ENCODE measurements around the gene CARNS1. TPM values are rescaled to one million over a fixed set of nuclear protein-coding genes. Genes with fewer than 3 reads are reported as not detected.

The CARNS1 gene
- total RNA-seq, 4 donors from 2014 or later, result 0.21 to 0.94 (median 0.74) TPM

DNA sequence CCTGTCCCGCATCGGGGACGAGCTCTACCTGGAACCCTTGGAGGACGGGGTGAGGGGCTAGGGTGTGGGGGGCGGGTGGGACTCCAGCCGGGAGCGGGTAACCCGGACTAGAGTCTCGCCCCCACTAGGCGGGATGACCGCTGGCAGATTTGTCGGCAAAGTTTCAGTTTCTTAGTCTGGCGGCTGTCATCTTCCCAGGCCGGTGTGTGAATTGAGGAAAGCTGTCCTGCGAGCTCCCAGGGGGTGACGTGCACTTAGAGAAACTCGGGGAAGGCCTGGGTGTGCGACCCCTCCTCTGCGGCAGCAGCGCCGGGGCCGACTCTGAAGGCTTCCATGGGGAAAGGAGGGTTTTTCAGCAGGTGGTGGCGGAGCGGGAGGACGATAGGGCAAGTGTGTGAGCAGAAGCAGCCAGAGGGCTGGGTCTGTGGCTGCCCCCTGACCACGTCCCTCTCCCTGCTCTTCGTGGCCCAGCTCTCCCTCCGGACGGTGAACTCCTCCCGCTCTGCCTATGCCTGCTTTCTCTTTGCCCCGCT, 23.2 kb upstream of the CARNS1 start:
- Histone ChIP-seq H3K36me3 (peaks cover 23% of the 10 kb centered on the region), H3K9me3 (no peaks in the 10 kb centered on the region), H3K4me1 (peaks cover 30% of the 10 kb centered on the region), H3K4me3 (peak overlapping the region; percentile 85), H3K27me3 (no peaks in the 10 kb centered on the region), H3K27ac (peak overlapping the region; percentile 82)
- DNase-seq (ENCODE audit: low spot score in 2 of 2), result no peak
- 11% methylated on average over 14 of the region's 31 CpGs for WGBS
- TF ChIP-seq, protein P1, sequence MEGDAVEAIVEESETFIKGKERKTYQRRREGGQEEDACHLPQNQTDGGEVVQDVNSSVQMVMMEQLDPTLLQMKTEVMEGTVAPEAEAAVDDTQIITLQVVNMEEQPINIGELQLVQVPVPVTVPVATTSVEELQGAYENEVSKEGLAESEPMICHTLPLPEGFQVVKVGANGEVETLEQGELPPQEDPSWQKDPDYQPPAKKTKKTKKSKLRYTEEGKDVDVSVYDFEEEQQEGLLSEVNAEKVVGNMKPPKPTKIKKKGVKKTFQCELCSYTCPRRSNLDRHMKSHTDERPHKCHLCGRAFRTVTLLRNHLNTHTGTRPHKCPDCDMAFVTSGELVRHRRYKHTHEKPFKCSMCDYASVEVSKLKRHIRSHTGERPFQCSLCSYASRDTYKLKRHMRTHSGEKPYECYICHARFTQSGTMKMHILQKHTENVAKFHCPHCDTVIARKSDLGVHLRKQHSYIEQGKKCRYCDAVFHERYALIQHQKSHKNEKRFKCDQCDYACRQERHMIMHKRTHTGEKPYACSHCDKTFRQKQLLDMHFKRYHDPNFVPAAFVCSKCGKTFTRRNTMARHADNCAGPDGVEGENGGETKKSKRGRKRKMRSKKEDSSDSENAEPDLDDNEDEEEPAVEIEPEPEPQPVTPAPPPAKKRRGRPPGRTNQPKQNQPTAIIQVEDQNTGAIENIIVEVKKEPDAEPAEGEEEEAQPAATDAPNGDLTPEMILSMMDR (IDR thresholded peaks at IDR 0.05), result no peak
- no peak for TF ChIP-seq EP300 (IDR thresholded peaks at IDR 0.05)
- TF ChIP-seq POLR2AphosphoS5 (IDR thresholded peaks at IDR 0.05), result no peak

GRCh38 chr11:67393437-67393836, 22.0 kb upstream of the CARNS1 start:
- Histone ChIP-seq H3K4me3 (no peak overlapping the region), H3K9me3 (no peaks in the 10 kb centered on the region), H3K27ac (no peak overlapping the region), H3K27me3 (no peaks in the 10 kb centered on the region), H3K4me1 (peaks cover 30% of the 10 kb centered on the region), H3K36me3 (peaks cover 35% of the 10 kb centered on the region)
- DNase-seq (ENCODE audit: low spot score in 2 of 2), result no peak
- TF ChIP-seq EP300 (IDR thresholded peaks at IDR 0.05) (no peak), POLR2A (IDR thresholded peaks at IDR 0.05) (no peak), POLR2AphosphoS5 (IDR thresholded peaks at IDR 0.05) (no peak)
- TF ChIP-seq, protein P1 (IDR thresholded peaks at IDR 0.05), result no peak
- WGBS, result 90% methylated on average over 18 of the region's 18 CpGs

- WGBS, result 100% methylated on average over 2 of the region's 5 CpGs
- Histone ChIP-seq H3K4me1 (peaks cover 30% of the 10 kb centered on the region), H3K36me3 (peaks cover 40% of the 10 kb centered on the region)
Measured at GRCh38 chr11:67393990-67394389, 21.5 kb upstream of the CARNS1 start.

DNA sequence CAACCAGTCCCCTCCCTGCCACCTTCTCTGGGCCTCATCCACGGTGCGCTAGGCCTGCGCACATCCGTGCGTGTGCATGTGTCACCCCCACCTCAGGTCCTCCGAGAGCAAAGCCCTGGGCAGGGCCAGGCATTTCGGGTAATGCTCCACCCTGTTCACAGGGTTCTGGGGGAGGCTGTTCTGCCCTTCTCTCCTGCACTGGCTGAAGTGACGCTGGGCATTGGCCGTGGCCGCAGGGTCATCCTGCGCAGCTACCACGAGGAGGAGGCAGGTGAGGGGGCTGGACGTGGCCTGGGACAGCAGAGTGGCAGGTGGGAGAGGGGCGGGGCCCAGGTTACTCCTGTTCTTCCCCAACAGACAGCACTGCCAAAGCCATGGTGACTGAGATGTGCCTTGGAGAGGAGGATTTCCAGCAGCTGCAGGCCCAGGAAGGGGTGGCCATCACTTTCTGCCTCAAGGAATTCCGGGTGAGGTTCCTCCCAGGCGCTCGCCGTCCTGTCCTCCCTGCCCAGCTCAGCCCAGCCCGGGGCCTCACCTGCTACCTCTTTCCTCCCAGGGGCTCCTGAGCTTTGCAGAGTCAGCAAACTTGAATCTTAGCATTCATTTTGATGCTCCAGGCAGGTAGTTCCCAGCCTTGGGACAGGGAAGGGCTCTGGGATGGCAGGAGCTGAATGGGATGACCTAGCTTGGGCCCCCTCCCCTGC, 19.8 kb upstream of the CARNS1 start:
- DNase-seq (ENCODE audit: low spot score in 2 of 2), result no peak
- Histone ChIP-seq H3K36me3 (peaks cover 50% of the 10 kb centered on the region), H3K9me3 (no peaks in the 10 kb centered on the region), H3K4me1 (peaks cover 40% of the 10 kb centered on the region), H3K27me3 (no peaks in the 10 kb centered on the region), H3K4me3 (no peak overlapping the region), H3K27ac (no peak overlapping the region)
- 86% methylated on average over 12 of the region's 19 CpGs for WGBS
- TF ChIP-seq POLR2A (IDR thresholded peaks at IDR 0.05) (no peak), POLR2AphosphoS5 (IDR thresholded peaks at IDR 0.05) (no peak), EP300 (IDR thresholded peaks at IDR 0.05) (no peak)
- TF ChIP-seq, protein P1 (IDR thresholded peaks at IDR 0.05), result no peak

More at GRCh38 chr11:67393990-67394389, 21.5 kb upstream of the CARNS1 start:
- no peak overlapping the region for H3K27ac ChIP-seq
- H3K4me3 ChIP-seq, result no peak overlapping the region
- TF ChIP-seq POLR2A (IDR thresholded peaks at IDR 0.05) (no peak), EP300 (IDR thresholded peaks at IDR 0.05) (no peak), POLR2AphosphoS5 (IDR thresholded peaks at IDR 0.05) (no peak)
- TF ChIP-seq, protein P1 (IDR thresholded peaks at IDR 0.05), result no peak
- DNase-seq (ENCODE audit: low spot score in 2 of 2), result no peak
- no peaks in the 10 kb centered on the region for H3K27me3 ChIP-seq
- no peaks in the 10 kb centered on the region for H3K9me3 ChIP-seq

GRCh38 chr11:67396259-67396581, 19.3 kb upstream of the CARNS1 start:
- Histone ChIP-seq H3K4me3 (no peak overlapping the region), H3K27ac (no peak overlapping the region), H3K36me3 (peaks cover 50% of the 10 kb centered on the region), H3K9me3 (no peaks in the 10 kb centered on the region), H3K4me1 (peaks cover 40% of the 10 kb centered on the region), H3K27me3 (no peaks in the 10 kb centered on the region)
- 85% methylated on average over 7 of the region's 7 CpGs for WGBS
- TF ChIP-seq POLR2AphosphoS5 (IDR thresholded peaks at IDR 0.05) (no peak), POLR2A (IDR thresholded peaks at IDR 0.05) (no peak), EP300 (IDR thresholded peaks at IDR 0.05) (no peak)
- TF ChIP-seq, protein P1 (IDR thresholded peaks at IDR 0.05), result no peak
- no peak for DNase-seq (ENCODE audit: low spot score in 2 of 2)
